ENCODE results near the gene DSTN.

The DSTN gene

GRCh38 chr20:17640146-17640874, 70.4 kb downstream of the DSTN start:
- no peak for DNase-seq

GRCh38 chr20:17640875-17641378, 71.1 kb downstream of the DSTN start:
- no peak for DNase-seq

GRCh38 chr20:17641520-17641964, 71.7 kb downstream of the DSTN start:
- no peak for DNase-seq

GRCh38 chr20:17641993-17642392, 72.1 kb downstream of the DSTN start:
- DNase-seq: no peak

GRCh38 chr20:17642404-17643269, 72.8 kb downstream of the DSTN start:
- no peak for DNase-seq

GRCh38 chr20:17643531-17644188, 73.8 kb downstream of the DSTN start:
- DNase-seq: no peak

GRCh38 chr20:17644451-17644850, 74.6 kb downstream of the DSTN start:
- no peak for DNase-seq

- DNase-seq: no peak
Measured at GRCh38 chr20:17645010-17645409, 75.1 kb downstream of the DSTN start.

GRCh38 chr20:17645546-17646208, 75.8 kb downstream of the DSTN start:
- DNase-seq: no peak

- no peak for DNase-seq
Measured at GRCh38 chr20:17646209-17646960, 76.5 kb downstream of the DSTN start.

GRCh38 chr20:17646961-17647301, 77.1 kb downstream of the DSTN start:
- peak; percentile 54 for DNase-seq

GRCh38 chr20:17647391-17648314, 77.8 kb downstream of the DSTN start:
- DNase-seq: no peak

- no peak for DNase-seq
Measured at GRCh38 chr20:17648315-17648646, 78.4 kb downstream of the DSTN start.

- DNase-seq: no peak
Measured at GRCh38 chr20:17648791-17649730, 79.2 kb downstream of the DSTN start.

GRCh38 chr20:17650301-17651128, 80.6 kb downstream of the DSTN start:
- DNase-seq: no peak

GRCh38 chr20:17651129-17651759, 81.4 kb downstream of the DSTN start:
- no peak for DNase-seq

GRCh38 chr20:17651760-17652388, 82.0 kb downstream of the DSTN start:
- DNase-seq: no peak

GRCh38 chr20:17652411-17652810, 82.5 kb downstream of the DSTN start:
- DNase-seq: no peak

Measured in NCI-H2171 (cell line).